Adrenal gland (tissue), 12 donors: ENCODE results near the gene CNKSR3. TPM values are rescaled to one million over a fixed set of nuclear protein-coding genes. Genes with fewer than 3 reads are reported as not detected.

Experiments used
- DNase-seq, 7 donors: peaks; one replicate each; pipeline ENCODE4 v3.0.0-alpha.2; 2019 to 2020
- H3K27ac ChIP-seq, 5 donors: fragments of 200-600 bp; sonication (generic) in 4 of 5; 1 replicate in 3 of 5; 2 replicates in 2 of 5; pipeline versions ENCODE4 v1.5.1 to v1.8.0; 2016 to 2020; ENCODE audit warnings: mild to moderate bottlenecking in 1 of 5
- H3K27me3 ChIP-seq: fragments of 200-600 bp; 2 replicates; pipeline ENCODE4 v1.8.0; 2021
- H3K36me3 ChIP-seq, 2 donors: fragments of 200-600 bp; replicated peaks in 1 of 2; 1 replicate in 1 of 2; 2 replicates in 1 of 2; pipeline versions ENCODE4 v1.5.1 to v1.8.0; 2018 to 2022
- H3K4me1 ChIP-seq, 2 donors: fragments of 200-600 bp; replicated peaks in 1 of 2; 1 replicate in 1 of 2; 2 replicates in 1 of 2; pipeline versions ENCODE4 v1.5.1 to v1.8.0; 2018 to 2021
- H3K4me3 ChIP-seq, 4 donors: fragments of 200-600 bp; sonication (generic) in 3 of 4; one replicate each; pipeline ENCODE4 v1.5.1; 2016 to 2018
- H3K9me3 ChIP-seq, 3 donors: fragments of 200-600 bp; sonication (generic) in 1 of 3; replicated peaks in 1 of 3; 1 replicate in 2 of 3; 2 replicates in 1 of 3; pipeline versions ENCODE4 v1.5.1 to v1.8.0; 2016 to 2021
- CTCF ChIP-seq, 6 experiments: fragments of 450-650 bp in 4 of 6; fragments of 200-600 bp in 2 of 6; sonication (generic) in 1 of 6; IDR thresholded peaks; 1 replicate in 5 of 6; 2 replicates in 1 of 6; pipeline versions ENCODE4 v1.5.1 to v1.8.0; 2016 to 2021; ENCODE audit warnings: antibody characterized with exemption in 6 of 6, mild to moderate bottlenecking in 2 of 6, moderate library complexity in 1 of 6
- POLR2A ChIP-seq, 2 donors: fragments of 450-650 bp; IDR thresholded peaks; one replicate each; pipeline ENCODE4 v1.6.1; 2017; ENCODE audit warnings: antibody characterized with exemption in 2 of 2, mild to moderate bottlenecking in 2 of 2, moderate library complexity in 1 of 2
- WGBS, 4 donors: extraction: QIAGEN DNeasy Blood & Tissue Kit in 2 of 4; methylation state at CpG; one replicate each; pipeline versions ENCODE4 v1.1.5 to v1.1.7; 2013 to 2017; 5-methylcytosine and 5-hydroxymethylcytosine counted together
- intact Hi-C, 2 donors: fragments of 100-400 bp; cut with DNase I; formaldehyde crosslinking; loops; one replicate each; pipeline versions ENCODE4 v1.14.1 to v1.15.0; 2022 to 2023
- polyA plus RNA-seq, 3 donors: library from polyadenylated mRNA; stranded (reverse); fragments of 200-250 nt in 2 of 3; fragments of 350-450 nt in 1 of 3; fragmentation: Illumina TruSeq in 1 of 3; extraction: RNeasy Lipid Tissue Mini Kit (QIAGEN cat#74804) in 1 of 3; gene quantifications; one replicate each; pipeline ENCODE4 v1.2.3, GENCODE V29; 2013 to 2014
- total RNA-seq, 9 donors: library from RNA; depleted of rRNA in 4 of 9; stranded (reverse); fragments of >200 nt in 4 of 9; fragments of 120-200 nt in 1 of 9; fragmentation: NEBNext Ultra II Directional in 1 of 9; extraction: Animal tissue kit (Norgen Biotek cat#: 25700) in 1 of 9; gene quantifications; one replicate each; pipeline versions ENCODE4 v1.1.0 to v1.2.4, GENCODE V29; 2013 to 2023
- donor health status: healthy with polysubstance abuse.
- donor health status: Bipolar disorder and iron deficiency.
- donor health status: DM: yes; HTN: yes; CAD: no.
- donor health status: DM: no; HTN: no; CAD: no.
- donor health status: DM: no; HTN: no; CAD: no.
- donor health status: DM: yes; HTN: yes; CAD: no.

The CNKSR3 gene
- total and polyA plus RNA-seq, 12 donors = 1.1 to 10.7 (median 2.5) TPM

- intact Hi-C loops = no loop called here
- 82 to 87% (median 83%) methylated on average over 13 to 15 of the region's 15 CpGs for WGBS, 4 donors
- Histone ChIP-seq H3K36me3 (no peaks in the 10 kb centered on the region), H3K4me3 (no peak overlapping the region), H3K27me3 (peaks cover 7% of the 10 kb centered on the region), H3K9me3 (no peaks in the 10 kb centered on the region), H3K4me1 (no peaks in the 10 kb centered on the region), H3K27ac (no peak overlapping the region)
- TF ChIP-seq POLR2A (IDR thresholded peaks at IDR 0.05) (no peak), CTCF (IDR thresholded peaks at IDR 0.05) (no peak)
- no peak for DNase-seq
Measured at GRCh38 chr6:154352898-154353585, 157.4 kb downstream of the CNKSR3 start.

GRCh38 chr6:154350293-154350692, 160.2 kb downstream of the CNKSR3 start:
- no peak for DNase-seq
- 89 to 93% (median 90%) methylated on average over 3 of the region's 3 CpGs for WGBS, 4 donors
- TF ChIP-seq POLR2A (IDR thresholded peaks at IDR 0.05) (no peak), CTCF (IDR thresholded peaks at IDR 0.05) (no peak)
- no peaks in the 10 kb centered on the region for H3K27me3 ChIP-seq
- H3K9me3 ChIP-seq = no peaks in the 10 kb centered on the region
- intact Hi-C loops = no loop called here
- H3K4me1 ChIP-seq = no peaks in the 10 kb centered on the region
- no peak overlapping the region for H3K27ac ChIP-seq
- no peak overlapping the region for H3K4me3 ChIP-seq
- H3K36me3 ChIP-seq = no peaks in the 10 kb centered on the region

- no peaks in the 10 kb centered on the region for H3K27me3 ChIP-seq
- no peaks in the 10 kb centered on the region for H3K4me1 ChIP-seq
- no peak overlapping the region for H3K4me3 ChIP-seq
- no peak overlapping the region for H3K27ac ChIP-seq
- no peaks in the 10 kb centered on the region for H3K9me3 ChIP-seq
- TF ChIP-seq CTCF (IDR thresholded peaks at IDR 0.05) (no peak), POLR2A (IDR thresholded peaks at IDR 0.05) (no peak)
- no peak for DNase-seq
- 82 to 93% (median 91%) methylated on average over 6 of the region's 6 CpGs for WGBS, 4 donors
- intact Hi-C loops = no loop called here
- H3K36me3 ChIP-seq = no peaks in the 10 kb centered on the region
Measured at GRCh38 chr6:154347981-154348380, 162.5 kb downstream of the CNKSR3 start.

- TF ChIP-seq POLR2A (IDR thresholded peaks at IDR 0.05) (no peak), CTCF (IDR thresholded peaks at IDR 0.05) (no peak)
- 90 to 92% (median 92%) methylated on average over 4 of the region's 4 CpGs for WGBS, 4 donors
Measured at GRCh38 chr6:154345811-154346210, 164.7 kb downstream of the CNKSR3 start.

More at GRCh38 chr6:154345811-154346210, 164.7 kb downstream of the CNKSR3 start:
- Histone ChIP-seq H3K4me1 (no peaks in the 10 kb centered on the region), H3K27me3 (no peaks in the 10 kb centered on the region), H3K4me3 (no peak overlapping the region), H3K36me3 (no peaks in the 10 kb centered on the region), H3K27ac (no peak overlapping the region), H3K9me3 (no peaks in the 10 kb centered on the region)
- no peak for DNase-seq
- intact Hi-C loops = no loop called here
